Activated CD4-positive, alpha-beta T cell treated with anti-CD3 and anti-CD28 coated beads, Interleukin-2, Interleukin-6, amounts not matched to agents 100 ng/mL and 50 ng/mL, durations not matched to agents 16 hours and 8 hours (primary cell): ENCODE results near the gene CTCF.

ENCODE experiments used
- DNase-seq: peaks from one replicate; pipeline ENCODE4 v3.0.0-alpha.2; 2020

CTCF gene

DNA sequence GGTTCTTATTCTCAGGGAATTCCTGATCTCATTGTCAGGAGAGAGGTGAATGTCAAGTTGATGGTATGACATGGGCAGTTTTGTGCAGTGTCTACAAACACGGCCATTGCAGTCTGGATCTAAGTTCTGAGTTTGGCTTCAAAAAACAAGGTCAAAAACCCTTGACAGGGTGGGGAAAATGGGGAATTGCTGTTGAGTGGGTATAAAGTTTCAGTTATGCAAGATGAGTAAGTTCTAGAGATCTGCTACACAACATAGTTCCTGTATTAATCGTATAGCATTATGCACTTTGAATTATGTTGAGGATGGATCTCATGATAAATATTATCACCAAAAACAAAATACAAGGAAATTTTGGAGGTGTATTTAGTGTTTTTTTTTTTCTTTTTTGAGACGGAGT is 46.0 kb downstream of the CTCF start:
- peak; percentile 17 for DNase-seq

DNA sequence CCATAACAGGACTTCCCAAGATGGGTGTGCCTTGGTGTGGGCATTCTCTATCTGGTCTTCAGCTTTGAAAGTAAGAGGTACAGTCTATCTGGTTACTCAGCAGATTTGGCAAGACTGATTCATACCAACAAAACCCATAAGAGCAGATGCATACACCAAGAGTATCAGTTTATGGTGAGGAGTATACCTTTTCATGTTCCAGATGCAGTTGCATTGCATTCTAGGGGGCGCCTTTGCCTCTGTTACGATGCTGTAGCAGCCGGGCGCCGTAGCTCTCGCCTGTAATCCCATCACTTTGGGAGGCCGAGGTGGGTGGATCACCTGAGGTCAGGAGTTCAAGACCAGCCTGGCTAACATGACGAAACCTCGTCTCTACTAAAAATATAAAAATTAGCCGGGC is 51.5 kb downstream of the CTCF start:
- DNase-seq = peak; percentile 11

DNA sequence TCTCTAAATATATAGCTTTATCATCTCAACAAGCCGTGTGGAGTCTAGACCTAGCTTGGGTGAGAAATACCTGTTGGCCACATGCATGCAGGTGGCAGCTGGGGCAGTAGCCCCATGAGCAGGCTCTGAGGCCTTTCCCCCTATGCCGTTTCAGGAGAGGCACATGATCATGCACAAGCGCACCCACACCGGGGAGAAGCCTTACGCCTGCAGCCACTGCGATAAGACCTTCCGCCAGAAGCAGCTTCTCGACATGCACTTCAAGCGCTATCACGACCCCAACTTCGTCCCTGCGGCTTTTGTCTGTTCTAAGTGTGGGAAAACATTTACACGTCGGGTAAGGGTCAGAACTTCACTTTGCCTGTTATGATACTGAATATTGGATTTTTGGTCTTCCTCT is 65.9 kb downstream of the CTCF start:
- no peak for DNase-seq

DNA sequence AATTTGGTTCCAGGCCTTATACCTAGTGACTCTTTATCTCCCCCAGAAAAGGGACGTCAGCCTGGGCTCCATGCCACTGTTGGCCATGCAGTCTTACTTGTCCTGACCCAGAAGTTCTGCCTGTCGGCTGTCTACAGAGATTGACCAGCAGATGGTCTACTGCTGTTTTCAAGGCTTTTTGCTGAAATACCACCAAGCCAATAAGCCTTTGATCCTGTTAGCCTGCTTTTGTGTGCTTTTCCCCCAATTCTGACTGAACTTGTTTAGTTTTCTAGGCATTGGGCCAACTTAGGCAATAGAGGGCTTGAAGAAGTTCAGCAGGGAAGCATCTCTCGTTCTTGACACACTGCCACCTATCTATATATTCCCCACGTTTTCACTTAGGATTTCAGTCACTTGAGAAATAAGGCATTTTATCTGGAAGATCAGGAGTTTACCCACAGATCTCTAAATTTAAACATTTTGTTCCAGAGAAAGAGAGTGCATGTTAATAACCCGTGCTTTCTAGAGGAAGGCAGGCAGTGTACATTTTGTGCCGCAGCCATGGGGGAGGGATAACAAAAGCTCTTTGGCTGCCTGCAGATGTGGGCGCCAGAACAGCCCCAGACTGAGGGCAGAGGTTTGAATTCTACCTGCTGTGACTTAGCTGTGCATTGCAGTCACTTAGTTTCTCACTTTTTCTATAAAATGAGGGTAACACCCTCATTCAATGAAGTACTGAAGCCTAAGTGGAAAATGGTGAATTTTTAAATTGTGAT is 70.3 kb downstream of the CTCF start:
- DNase-seq = no peak

DNA sequence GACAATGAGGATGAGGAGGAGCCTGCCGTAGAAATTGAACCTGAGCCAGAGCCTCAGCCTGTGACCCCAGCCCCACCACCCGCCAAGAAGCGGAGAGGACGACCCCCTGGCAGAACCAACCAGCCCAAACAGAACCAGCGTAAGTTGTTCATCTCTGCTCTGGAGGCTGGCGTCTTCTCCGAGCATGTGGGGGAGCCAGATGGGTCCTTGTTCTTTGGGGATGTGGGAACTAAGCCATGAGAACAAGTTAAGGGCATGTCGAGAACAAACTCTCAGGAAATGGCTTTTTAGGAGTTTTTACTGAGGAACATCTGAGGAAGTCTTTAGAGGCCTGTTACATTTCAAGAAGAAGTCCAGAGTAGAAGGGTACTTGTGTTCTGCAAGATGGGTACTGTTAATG is 74.4 kb downstream of the CTCF start:
- no peak for DNase-seq

DNA sequence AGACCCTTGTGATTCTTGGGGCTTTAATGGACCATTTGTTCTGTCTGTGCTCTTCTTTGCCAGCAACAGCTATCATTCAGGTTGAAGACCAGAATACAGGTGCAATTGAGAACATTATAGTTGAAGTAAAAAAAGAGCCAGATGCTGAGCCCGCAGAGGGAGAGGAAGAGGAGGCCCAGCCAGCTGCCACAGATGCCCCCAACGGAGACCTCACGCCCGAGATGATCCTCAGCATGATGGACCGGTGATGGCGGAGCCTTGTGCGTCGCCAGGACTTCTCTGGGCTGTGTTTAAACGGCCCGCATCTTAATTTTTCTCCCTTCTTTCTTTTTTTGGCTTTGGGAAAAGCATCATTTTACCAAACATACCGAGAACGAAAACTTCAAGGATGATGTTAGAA is 75.3 kb downstream of the CTCF start:
- no peak for DNase-seq

DNA sequence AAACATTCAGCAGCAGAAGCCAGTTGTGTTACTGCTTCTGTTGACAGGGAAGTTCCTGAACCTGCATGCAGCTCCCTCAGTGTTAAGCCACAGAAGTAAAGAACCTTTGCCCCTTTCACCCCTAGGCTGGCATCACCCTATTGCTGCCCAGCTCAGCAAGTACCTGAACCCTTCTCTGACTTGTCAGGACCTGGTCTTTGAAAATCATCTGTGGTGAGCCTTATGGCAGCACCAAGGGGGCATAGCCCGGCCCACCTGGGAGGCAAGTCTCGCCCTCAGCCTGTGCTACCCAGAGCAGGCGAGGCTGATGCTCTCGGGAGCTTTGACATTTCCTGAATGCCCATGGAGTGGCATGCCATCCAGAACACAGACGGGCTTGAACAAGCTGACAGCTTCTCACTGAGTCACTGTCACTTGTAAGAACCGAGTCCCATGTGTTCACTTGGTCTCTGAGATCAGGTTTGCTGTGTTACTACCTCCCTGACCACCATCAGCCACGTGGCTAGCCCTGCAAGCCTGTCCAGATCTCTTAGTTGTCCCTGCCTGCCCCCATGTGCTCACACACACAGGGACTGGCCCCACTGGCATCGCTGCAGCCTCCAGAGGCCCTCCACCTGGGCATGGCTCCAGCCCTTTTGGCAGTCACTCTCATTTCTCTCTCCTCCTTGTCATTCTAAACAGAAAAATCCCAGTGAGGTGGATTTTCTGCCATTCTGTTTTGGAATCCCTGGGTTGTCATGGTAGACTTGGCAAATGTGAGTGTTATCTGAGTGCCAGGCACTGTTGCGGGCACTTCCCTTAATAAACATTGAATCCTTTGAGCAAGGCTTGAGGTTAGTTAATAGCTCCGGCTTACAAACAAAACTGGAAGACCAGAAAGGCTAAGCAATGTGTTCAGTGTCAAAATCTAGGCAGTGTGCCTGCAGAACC is 79.7 kb downstream of the CTCF start:
- no peak for DNase-seq

DNA sequence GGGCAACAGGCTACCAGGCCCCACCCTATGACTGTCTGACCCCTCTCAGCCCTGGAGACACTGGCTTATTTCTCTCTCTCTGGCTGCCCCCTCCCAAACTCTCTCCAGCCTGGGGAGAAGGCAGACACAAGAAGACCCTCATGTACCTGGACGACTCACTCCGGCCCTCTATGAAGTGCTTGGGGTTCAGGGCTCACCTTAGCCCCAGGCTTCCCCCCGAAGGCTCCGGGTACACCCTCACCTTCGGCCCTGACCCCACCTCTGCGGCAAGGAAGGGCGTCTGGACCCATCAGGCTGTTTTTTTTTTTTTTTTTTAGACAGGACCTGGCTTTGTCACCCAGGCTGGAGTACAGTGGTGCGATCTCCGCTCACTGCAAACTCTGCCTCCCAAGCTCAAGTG is 81.7 kb downstream of the CTCF start:
- DNase-seq = no peak

DNA sequence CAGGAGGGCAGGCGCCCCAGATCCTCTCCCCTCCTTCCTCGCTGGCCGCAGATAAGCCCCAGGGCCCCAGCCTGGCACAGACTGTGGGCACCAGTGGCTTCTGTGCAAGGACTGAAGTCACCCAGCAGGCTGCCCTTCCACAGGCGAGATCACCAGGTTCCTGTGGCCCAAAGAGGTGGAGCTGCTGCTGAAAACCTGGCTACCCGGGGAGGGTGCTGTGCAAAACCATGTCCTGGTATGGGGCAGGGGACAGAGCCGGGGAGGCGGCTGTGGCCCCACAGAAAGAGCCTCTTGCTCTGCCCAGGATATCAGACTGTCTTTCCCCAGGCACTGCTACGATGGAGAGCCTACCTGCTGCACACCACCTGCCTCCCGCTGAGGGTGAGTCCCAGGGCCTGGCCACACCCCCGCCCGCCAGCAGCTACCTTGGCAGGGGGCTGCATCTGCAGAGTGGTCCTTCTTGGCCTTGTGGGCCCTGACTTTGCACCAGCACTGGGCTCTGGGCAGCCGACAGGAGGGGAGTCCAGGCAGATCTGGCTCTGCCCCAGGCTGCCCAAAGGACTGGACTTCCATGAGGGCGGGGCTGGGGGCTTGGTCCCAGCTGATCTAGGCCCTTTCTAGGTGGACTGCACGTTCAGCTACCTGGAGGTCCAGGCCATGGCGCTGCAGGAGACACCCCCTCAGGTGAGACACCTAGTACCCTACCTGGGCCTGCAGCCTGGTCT is 83.2 kb downstream of the CTCF start:
- DNase-seq = peak; percentile 38

DNA sequence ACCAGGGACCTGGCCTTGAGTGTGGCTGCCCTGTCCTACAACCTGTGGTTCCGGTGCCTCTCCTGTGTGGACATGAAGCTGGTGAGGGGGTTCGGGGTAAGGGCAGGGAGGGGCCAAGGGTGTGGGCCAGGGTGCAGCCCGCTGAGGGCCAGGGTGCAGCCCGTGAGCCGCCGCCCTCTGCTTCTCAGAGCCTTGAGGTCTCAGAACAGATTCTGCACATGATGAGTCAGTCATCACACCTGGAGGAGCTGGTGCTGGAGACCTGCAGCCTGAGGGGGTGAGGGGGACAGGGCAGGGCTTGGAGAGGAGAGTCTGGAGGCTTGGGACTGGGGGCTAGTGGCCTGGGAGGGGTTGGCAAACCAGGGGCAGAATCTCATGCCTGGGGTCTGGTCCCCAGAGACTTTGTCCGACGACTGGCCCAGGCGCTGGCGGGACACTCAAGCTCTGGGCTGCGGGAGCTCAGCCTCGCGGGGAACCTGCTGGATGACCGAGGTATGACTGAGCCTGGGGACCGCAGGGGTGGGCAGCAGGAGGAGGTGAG is 84.9 kb downstream of the CTCF start:
- DNase-seq = no peak

DNA sequence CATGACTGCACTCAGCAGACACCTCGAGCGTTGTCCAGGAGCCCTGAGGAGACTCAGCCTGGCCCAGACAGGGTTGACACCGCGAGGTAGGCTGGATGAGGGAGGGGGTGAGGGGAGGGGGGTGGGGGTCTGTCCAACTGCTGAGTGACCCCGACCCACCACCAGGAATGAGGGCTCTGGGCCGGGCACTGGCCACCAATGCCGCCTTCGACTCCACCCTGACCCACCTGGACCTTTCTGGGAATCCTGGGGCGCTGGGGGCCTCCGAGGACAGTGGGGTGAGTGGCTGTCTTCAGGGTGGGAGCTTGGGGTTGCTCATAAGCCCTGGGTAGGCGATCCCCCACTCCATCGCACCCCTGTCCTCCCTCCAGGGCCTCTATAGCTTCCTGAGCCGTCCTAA is 85.4 kb downstream of the CTCF start:
- DNase-seq = no peak

DNA sequence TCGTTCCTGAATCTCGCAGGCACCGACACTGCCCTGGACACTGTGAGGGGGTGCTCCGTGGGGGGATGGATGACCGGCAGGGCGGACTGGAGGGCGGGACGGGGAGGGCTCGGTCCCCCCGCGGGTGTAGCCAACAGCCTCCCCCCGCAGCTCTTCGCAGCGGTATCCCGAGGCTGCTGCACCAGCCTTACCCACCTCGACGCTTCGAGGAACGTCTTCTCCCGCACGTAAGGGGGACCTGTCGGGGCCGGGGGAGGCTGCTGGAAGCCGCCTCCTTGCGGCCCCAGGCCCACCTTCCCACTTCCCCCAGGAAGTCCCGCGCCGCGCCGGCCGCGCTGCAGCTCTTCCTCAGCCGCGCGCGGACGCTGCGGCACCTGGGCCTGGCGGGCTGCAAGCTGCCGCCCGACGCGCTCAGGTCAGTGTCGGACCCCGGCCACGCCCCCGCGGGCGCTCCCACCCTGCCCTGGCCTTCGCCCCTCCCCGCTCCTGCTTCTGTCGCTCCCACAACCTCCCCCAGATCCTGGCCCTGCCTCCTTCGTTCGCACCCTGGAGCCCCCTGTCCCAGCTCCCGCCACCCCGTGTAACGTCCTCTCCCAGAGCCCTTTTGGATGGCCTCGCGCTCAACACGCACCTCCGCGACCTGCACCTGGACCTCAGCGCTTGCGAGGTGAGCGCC is 85.9 kb downstream of the CTCF start:
- no peak for DNase-seq

DNA sequence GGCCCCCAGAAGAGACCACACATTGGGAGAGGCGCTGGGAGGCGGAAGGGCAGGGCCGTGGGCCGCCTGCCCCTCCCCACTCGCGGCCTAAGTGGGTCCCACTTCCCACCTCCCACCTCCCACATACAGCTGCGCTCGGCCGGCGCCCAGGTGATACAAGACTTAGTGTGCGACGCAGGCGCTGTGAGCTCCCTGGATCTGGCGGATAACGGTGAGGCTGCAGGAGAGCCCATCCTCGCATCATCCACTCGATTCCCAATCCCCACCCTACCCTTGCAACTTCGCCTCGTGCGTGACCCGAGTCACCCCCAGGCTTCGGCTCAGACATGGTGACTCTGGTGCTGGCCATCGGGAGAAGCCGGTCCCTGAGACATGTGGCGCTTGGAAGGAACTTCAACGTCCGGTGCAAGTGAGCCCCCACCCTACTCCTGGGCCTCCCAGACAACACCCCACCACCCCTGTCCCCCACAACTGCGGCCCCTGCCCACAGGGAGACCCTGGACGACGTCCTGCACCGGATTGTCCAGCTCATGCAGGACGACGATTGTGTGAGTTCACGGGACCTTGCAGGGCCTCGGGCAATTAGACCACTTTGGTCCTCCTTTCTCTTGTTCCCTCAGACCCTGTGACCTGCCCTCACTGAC is 86.6 kb downstream of the CTCF start:
- no peak for DNase-seq

DNA sequence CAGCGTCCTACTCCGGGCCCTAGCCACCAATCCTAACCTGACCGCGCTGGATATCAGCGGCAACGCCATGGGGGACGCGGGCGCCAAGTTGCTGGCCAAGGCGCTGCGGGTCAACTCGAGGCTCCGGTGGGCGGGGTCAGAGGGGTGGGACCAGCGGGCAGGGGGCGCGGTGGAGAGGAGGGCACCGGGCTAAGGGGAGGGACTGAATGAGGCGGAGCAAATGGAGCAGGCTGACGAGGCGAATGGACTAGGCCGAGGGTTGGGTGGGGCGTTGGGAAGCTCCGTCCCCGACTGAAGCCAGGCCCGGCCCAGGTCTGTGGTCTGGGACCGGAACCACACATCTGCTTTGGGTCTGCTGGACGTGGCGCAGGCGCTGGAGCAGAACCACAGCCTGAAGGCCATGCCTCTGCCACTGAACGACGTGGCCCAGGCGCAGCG is 87.2 kb downstream of the CTCF start:
- no peak for DNase-seq

DNA sequence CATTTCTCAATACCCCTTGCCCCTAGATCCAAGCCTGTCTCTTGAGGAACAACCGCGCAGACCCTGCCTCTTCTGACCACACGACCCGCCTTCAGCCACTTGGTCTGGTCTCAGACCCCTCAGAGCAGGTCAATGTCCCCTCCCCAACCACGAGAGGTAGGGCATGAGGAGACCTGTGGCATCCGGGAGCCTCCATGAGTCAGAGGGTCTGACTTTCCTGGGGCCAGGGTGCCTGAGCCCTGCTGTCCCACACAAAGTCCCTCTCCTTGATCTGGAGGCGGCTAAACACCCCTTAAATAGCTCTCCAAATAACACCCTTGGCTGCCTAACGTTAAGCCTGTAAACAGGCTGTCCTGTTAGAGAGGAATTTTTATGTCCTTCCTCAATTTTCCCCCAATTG is 87.7 kb downstream of the CTCF start:
- DNase-seq = no peak

DNA sequence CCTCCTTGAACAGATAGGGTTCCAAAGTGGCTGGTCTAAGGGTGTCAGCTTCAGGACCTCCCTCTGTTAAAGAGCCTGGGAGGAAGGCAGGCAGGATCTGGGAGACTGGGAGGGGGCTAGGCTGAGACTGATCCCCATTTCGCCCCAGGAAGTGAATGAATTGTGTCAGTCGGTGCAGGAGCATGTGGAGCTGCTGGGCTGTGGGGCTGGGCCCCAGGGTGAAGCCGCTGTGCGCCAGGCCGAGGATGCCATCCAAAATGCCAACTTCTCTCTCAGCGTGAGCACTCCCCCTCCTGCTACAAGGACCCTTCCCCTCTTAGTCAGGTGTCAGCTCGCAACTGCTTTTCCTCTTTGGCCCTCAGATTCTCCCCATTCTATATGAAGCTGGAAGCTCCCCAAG is 88.7 kb downstream of the CTCF start:
- DNase-seq = no peak

DNA sequence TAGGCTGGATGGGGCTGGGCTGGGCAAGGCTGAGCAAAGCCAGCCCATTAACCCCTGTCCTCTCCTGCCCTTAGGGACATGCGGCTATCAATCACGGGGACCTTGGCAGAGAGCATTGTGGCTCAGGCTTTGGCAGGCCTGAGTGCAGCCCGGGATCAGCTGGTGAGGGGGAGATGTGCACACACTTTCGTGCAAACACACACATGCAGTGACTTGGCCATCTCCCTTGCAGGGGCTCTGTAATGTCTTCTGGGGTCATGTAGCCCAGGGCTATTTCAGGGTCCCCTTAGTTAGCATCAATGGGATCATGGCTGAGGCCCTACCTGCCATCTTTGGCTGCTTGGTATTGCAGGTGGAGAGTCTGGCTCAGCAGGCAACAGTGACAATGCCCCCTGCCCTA is 89.5 kb downstream of the CTCF start:
- DNase-seq = no peak

DNA sequence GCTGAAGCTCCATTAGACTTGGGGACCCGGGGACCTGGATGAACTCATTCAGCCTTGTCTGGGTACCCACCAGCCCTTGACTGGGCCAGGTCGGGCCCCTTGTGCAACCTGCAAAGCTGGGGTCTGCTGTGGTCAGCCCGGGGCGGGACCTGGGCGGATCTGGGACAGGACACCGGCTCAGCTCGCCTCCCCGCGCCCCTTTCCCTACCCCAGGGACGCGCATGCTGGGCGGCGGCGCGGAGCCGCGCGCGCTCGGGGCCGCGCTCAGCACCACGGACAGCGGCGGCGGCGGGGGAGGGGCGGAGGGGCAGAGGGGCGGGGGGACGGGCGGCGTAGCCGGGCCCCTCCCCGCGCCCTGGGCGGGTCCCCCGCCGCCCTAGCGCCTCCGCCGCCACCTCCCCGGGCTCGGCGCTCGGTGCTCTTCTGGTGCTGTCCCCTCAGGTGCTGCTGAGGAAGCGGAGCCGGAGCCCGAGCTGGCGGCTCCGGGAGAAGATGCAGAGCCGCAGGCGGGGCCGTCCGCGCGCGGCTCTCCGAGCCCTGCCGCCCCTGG is 90.3 kb downstream of the CTCF start:
- no peak for DNase-seq

DNA sequence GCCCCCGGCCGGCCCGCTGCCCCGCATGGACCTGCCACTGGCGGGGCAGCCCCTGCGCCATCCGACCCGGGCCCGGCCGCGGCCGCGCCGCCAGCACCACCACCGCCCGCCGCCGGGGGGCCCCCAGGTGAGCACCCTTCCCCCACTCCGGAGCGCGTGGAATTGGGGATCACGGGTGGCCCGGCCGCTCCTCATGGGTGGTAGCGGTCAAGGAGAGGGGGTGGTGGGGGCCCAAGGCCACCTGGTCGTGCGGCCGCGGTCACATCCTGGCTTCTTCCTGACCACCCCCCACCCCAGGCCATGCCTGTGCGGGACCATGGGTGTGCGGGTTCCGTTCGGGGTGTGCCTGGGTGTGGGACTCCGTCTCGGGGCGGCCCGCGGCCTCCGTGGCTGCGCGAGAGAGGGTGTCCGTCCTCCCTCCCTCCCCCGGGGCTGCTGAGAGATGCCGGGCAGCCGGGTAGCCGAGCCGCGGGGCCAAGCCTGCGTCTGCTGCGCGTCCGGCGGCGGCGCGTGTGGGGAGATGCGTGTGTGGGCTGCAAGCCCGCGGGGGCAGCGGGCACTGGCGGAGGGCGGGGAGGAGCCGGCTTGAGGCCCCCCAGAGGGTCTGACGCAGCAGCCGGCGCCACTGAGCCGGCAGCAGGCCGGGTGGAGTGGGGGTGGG is 90.9 kb downstream of the CTCF start:
- no peak for DNase-seq

DNA sequence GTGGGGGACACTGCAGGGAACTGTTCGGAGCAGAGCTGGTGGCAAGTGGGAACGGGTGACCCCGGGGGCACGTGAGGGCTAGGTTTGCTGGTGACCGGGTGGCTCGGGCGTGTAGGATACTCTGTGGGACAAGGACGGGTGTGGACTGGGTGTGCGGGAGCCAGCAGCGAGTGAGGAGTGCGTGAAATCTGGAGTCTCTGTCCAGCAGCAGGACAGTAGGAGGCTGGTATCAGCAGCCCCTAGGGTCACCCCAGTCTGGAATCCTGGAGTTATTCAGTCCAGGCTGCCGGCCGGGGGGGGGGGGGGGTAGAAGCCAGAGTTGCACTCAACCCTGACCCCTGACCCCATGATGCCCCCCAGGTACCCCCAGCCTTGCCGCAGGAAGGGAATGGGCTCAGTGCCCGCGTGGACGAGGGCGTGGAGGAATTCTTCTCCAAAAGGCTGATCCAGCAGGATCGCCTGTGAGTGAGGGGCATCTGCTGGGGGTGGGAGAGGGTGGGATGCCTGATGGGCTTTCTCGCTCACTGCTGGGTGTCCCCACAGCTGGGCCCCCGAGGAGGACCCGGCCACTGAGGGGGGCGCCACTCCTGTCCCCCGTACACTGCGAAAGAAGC is 91.6 kb downstream of the CTCF start:
- DNase-seq = no peak

DNA sequence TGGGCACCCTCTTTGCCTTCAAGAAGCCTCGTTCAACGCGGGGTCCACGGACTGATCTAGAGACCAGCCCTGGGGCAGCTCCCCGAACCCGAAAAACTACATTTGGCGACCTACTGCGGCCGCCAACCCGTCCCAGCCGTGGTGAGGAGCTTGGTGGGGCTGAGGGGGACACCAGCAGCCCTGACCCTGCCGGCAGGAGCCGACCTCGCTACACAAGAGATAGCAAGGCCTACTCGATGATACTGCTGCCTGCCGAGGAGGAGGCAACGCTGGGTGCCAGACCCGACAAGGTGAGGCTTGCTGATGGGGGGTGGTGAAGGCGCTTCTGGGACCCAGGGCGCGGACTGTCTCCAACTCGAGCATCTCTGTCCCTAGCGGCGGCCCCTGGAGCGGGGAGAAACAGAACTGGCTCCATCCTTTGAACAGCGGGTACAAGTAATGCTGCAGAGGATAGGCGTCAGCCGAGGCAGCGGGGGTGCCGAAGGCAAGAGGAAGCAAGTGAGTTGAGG is 92.1 kb downstream of the CTCF start:
- no peak for DNase-seq
